22Rv1 (cell line): ENCODE measurements around the gene NCBP2.
"Not testable (repeated sequence)": the region's sequence is repeated elsewhere in the genome, so short reads cannot be mapped to it uniquely, and the experiment has no call there.

Experiments
- H3K27ac ChIP-seq: fragments of 450-650 bp; 2 replicates; pipeline ENCODE4 v1.5.1; 2017
- ZFX ChIP-seq: fragments of 450-650 bp; IDR thresholded peaks from 2 replicates; pipeline ENCODE4 v1.6.1; 2017; ENCODE audit warnings: antibody characterized with exemption, borderline replicate concordance
- TF ChIP-seq, protein P1 (sequence below): fragments of 450-650 bp; IDR thresholded peaks from 2 replicates; pipeline ENCODE4 v1.5.1; 2017; ENCODE audit warnings: mild to moderate bottlenecking

NCBP2 gene

DNA sequence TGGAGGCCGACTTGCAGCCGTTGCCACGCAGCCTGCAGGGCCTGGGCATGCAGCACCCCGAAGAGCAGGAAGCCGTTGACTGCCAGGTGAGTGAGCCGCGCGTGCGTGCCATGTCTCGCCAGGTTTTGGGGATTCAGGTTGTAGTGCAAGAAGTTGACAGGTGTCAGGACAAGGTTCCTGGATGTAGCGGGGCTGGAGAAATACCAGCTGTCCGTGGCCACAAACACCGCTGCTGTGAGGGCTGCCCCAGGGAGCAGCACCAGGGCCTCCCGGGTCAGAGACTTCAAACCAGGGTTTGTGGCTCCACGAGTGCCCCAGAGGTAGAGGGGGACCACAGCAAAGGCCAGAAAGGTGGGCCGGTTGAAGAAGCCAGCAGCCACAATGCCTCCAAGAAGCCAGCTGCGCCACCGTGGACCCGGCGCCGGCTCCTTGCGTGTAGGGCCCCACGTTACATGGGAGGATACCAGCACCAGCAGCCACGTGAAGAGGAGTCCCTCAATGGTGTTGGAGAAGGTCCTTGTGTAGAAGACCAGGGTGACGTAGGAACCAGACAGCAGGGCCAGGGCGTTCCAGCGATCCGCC, 5.6 kb upstream of the NCBP2 start:
- TF ChIP-seq, protein P1, sequence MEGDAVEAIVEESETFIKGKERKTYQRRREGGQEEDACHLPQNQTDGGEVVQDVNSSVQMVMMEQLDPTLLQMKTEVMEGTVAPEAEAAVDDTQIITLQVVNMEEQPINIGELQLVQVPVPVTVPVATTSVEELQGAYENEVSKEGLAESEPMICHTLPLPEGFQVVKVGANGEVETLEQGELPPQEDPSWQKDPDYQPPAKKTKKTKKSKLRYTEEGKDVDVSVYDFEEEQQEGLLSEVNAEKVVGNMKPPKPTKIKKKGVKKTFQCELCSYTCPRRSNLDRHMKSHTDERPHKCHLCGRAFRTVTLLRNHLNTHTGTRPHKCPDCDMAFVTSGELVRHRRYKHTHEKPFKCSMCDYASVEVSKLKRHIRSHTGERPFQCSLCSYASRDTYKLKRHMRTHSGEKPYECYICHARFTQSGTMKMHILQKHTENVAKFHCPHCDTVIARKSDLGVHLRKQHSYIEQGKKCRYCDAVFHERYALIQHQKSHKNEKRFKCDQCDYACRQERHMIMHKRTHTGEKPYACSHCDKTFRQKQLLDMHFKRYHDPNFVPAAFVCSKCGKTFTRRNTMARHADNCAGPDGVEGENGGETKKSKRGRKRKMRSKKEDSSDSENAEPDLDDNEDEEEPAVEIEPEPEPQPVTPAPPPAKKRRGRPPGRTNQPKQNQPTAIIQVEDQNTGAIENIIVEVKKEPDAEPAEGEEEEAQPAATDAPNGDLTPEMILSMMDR: no peak
- no peak for TF ChIP-seq ZFX
- no peak overlapping the region for H3K27ac ChIP-seq

DNA sequence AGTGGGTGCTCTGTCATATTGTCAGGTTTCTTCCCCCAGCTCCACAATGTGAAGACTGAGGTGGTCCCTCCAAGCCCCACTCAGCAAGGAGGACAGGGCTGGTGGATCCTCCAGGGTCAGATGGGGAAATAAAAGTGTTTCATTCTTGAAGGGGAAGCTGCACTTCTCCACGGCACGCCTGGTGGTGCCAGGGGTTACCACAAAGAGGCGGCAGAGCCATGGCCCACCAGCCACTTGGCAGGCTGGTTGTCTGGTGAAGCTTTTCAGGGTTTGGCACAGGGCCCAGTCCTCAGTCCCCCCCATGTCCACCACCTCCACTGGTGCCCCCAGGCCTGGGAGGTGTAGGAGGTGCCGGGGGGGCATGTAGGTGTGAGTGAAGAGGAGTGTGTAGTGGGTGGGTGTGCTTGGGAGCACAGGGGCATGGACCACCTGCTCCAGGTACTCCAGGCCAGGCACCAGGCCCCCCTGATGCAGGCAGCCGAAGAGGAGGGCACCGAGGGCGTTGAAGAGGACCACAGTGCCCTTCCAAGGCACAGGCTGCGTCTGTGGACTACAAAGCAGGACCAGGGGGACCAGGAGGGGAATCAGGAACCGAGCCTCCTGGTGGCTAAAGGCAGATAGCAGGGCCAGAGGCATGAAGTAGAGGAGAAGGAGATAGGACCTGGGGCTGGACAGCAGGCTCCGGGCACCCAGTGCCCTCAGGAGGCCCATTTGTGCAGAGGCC, 5.0 kb upstream of the NCBP2 start:
- no peak overlapping the region for H3K27ac ChIP-seq
- no peak for TF ChIP-seq ZFX
- TF ChIP-seq, protein P1: no peak

DNA sequence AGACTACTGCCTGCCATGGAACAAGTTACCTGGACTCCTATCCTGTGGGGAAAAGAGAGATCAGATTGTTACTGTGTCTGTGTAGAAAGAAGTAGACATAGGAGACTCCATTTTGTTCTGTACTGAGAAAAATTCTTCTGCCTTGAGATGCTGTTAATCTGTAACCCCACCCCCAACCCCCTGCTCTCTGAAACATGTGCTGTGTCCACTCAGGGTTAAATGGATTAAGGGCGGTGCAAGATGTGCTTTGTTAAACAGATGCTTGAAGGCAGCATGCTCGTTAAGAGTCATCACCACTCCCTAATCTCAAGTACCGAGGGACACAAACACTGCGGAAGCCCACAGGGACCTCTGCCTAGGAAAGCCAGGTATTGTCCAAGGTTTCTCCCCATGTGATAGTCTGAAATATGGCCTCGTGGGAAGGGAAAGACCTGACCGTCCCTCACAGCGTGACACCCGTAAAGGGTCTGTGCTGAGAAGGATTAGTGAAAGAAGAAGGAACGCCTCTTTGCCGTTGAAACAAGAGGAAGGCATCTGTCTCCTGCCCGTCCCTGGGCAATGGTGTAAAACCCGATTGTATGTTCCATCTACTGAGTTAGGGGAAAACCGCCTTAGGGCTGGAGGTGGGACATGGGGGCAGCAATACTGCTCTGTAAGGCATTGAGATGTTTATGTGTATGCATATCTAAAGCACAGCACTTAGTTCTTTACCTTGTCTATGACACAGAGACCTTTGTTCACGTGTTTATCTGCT, 1.9 kb upstream of the NCBP2 start:
- H3K27ac ChIP-seq: not testable (repeated sequence)

DNA sequence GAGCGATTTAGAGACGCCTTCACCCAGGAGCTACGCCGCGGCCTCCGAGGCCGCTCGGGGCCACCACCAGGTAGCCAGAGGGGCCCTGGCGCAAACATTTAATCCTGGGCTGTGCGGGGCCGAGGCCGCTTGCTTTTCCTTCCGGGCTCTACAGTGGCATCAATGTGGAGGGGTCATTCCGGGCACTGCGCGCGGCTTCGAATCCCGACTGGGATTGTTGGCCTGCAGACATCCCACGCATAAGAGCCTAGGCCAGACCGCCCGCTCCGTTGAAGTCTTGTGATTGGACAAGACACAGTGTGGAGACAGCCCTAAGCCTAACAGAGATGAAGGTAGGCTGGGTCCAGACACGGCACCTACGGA, 568 bp upstream of the NCBP2 start:
- H3K27ac ChIP-seq: peak overlapping the region; percentile 99
- TF ChIP-seq, protein P1: no peak
- TF ChIP-seq ZFX: no peak

DNA sequence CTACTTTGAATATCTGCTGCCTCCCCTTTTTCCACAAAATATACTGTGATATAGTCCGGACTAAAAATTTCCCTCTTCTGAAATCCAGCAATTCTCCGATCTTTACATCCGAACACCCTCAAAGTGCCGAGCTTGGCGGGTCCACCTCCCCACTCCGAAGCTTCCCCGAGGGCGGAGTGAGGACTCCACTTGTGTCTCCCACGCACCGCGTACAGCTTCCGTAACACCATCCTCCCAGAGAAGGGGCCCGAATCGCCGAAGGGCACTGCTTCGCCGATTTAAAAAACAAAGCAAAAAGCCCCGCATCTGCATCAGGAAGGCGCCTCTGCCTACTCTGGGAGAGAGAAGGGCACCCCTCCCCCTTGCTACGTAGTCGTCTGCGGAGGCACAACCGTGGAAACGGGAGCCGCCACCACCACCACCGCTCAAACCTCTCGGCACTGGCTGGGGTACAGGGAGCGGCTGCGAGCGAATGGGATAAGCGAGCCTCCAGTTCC, 551 bp downstream of the NCBP2 start:
- peak overlapping the region; percentile 99 for H3K27ac ChIP-seq
- TF ChIP-seq ZFX: no peak
- TF ChIP-seq, protein P1: no peak

DNA sequence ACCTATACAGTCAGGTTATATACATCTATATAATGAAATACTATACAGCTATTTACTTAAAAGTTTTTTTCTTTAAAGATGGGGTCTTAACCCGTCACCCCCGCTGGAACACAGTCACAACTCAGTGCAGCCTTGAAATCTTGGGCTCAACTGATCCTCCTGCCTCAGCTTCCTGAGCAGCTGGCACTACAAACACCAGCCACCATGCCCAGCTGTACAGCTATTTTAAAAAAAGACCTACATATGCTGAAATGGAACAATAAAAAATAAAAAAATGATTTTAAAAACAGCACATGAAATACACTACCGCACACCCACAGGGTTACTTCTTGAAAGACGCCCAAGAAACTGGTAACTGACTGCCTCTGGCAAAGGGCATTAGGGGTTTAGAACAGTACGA, 3.8 kb downstream of the NCBP2 start:
- no peak for TF ChIP-seq ZFX
- TF ChIP-seq, protein P1: no peak
- H3K27ac ChIP-seq: no peak overlapping the region

DNA sequence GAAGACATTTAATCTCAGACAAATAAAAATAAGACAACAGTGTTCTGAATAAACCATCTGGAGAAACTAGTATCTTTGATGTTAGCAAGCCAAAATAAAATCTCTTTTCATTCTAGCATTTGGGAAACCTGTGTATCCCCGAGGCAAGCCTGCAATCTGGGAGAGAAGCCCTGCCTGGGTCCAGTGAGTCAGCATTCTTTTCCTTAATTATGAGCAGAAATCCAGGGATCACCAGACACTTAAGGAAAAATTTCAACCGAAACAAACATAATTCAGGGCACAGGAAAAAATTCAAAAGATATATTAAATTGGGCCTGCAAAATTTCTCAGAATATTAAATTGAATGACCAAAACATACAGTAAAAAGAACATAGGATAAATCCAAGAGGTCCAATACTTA, 4.2 kb downstream of the NCBP2 start:
- H3K27ac ChIP-seq: no peak overlapping the region

More for the DNA sequence above, 4.2 kb downstream of the NCBP2 start:
- no peak for TF ChIP-seq ZFX
- TF ChIP-seq, protein P1: no peak
